SK-N-SH (cell line): ENCODE results near the gene ZBTB6. TPM values are rescaled to one million over a fixed set of nuclear protein-coding genes. Genes with fewer than 3 reads are reported as not detected.

Experiments used
- CTCF ChIA-PET: fragments of 300-600, 350-600 bp; formaldehyde crosslinking; extraction: SDS; loops from one replicate; lab custom pipeline; 2021; lab: Yijun Ruan, JAX
- POLR2A ChIA-PET: fragments of 350-600 bp; sonication (Branson Sonifier 250); formaldehyde crosslinking; extraction: SDS; loops from one replicate; lab custom pipeline; 2020; ENCODE audit warnings: antibody characterized with exemption, inconsistent platforms; lab: Yijun Ruan, JAX
- DNase-seq: peaks from one replicate; pipeline ENCODE4 v3.0.0; 2012
- H2AFZ ChIP-seq: fragments of 200-600 bp; sonication (generic); 2 replicates; pipeline ENCODE4 v1.8.1; 2016; ENCODE audit warnings: antibody characterized with exemption, mild to moderate bottlenecking, low read depth
- H3F3A ChIP-seq: fragments of 200-600 bp; sonication (generic); replicated peaks from 2 replicates; pipeline ENCODE3; 2016; ENCODE audit warnings: antibody characterized with exemption, mild to moderate bottlenecking; ENCODE audit not compliant: insufficient read depth
- H3K27ac ChIP-seq, 2 experiments: fragments of 200-500 bp in 1 of 2; fragments of 200-600 bp in 1 of 2; sonication (Bioruptor generic) in 1 of 2; sonication (generic), shearing (Covaris generic) in 1 of 2; 2 replicates each; pipeline versions ENCODE4 v1.5.1 to v1.6.1; 2014 to 2016; ENCODE audit warnings: low read depth in 2 of 2, inconsistent platforms in 1 of 2, low read length in 1 of 2, mild to moderate bottlenecking in 1 of 2, mixed read lengths in 1 of 2
- H3K27me3 ChIP-seq: fragments of 200-600 bp; sonication (generic), shearing (Covaris generic); 2 replicates; pipeline ENCODE4 v1.6.1; 2016; ENCODE audit warnings: mixed run types; ENCODE audit not compliant: insufficient read depth
- H3K36me3 ChIP-seq, 2 experiments: fragments of 200-500 bp in 1 of 2; fragments of 200-600 bp in 1 of 2; sonication (Bioruptor generic) in 1 of 2; sonication (generic) in 1 of 2; replicated peaks in 1 of 2; 2 replicates each; pipeline versions ENCODE3 to v1.5.1; 2014 to 2016; ENCODE audit warnings: low read length in 1 of 2, mild to moderate bottlenecking in 1 of 2; ENCODE audit not compliant: insufficient read depth in 2 of 2, control insufficient read depth in 1 of 2
- H3K4me1 ChIP-seq, 2 experiments: fragments of 200-500 bp in 1 of 2; fragments of 200-600 bp in 1 of 2; sonication (Bioruptor generic) in 1 of 2; sonication (generic), shearing (Covaris generic) in 1 of 2; 2 replicates each; pipeline versions ENCODE4 v1.5.1 to v1.6.1; 2014 to 2016; ENCODE audit warnings: low read depth in 1 of 2, low read length in 1 of 2, mixed run types in 1 of 2; ENCODE audit not compliant: insufficient read depth in 2 of 2, control insufficient read depth in 1 of 2
- H3K4me2 ChIP-seq: fragments of 200-600 bp; sonication (generic), shearing (Covaris generic); 2 replicates; pipeline ENCODE4 v1.6.1; 2017; ENCODE audit warnings: mixed run types
- H3K4me3 ChIP-seq, 2 experiments: fragments of 200-500 bp in 1 of 2; fragments of 200-600 bp in 1 of 2; sonication (Bioruptor generic) in 1 of 2; sonication (generic), shearing (Covaris generic) in 1 of 2; 2 replicates each; pipeline versions ENCODE4 v1.5.1 to v1.8.1; 2014 to 2016; ENCODE audit warnings: low read depth in 2 of 2, inconsistent platforms in 1 of 2, low read length in 1 of 2, mild to moderate bottlenecking in 1 of 2, mixed read lengths in 1 of 2, moderate library complexity in 1 of 2
- H3K79me2 ChIP-seq: fragments of 200-600 bp; sonication (generic); 2 replicates; pipeline ENCODE4 v1.8.1; 2017; ENCODE audit warnings: mild to moderate bottlenecking; ENCODE audit not compliant: insufficient read depth
- H3K9ac ChIP-seq: fragments of 200-600 bp; sonication (generic); 2 replicates; pipeline ENCODE4 v1.6.1; 2017; ENCODE audit warnings: mixed run types
- H3K9me2 ChIP-seq: fragments of 200-600 bp; sonication (generic); 2 replicates; pipeline ENCODE4 v1.6.1; 2017; ENCODE audit warnings: mixed run types
- H3K9me3 ChIP-seq: fragments of 200-600 bp; sonication (generic); 2 replicates; pipeline ENCODE4 v1.6.1; 2017; ENCODE audit warnings: mixed run types, mild to moderate bottlenecking, moderate library complexity
- H4K20me1 ChIP-seq: fragments of 200-600 bp; sonication (generic); 2 replicates; pipeline ENCODE4 v1.6.1; 2017; ENCODE audit warnings: mild to moderate bottlenecking, mixed run types; ENCODE audit not compliant: insufficient read depth
- CHD2 ChIP-seq: fragments of 150-350 bp; IDR thresholded peaks from 2 replicates; pipeline ENCODE4 v1.6.1; 2018; ENCODE audit warnings: low read length; ENCODE audit not compliant: partially characterized antibody
- ELF1 ChIP-seq: IDR thresholded peaks from 2 replicates; pipeline ENCODE4 v1.4.0; 2012
- FOXJ3 ChIP-seq: sonication (generic); formaldehyde crosslinking; IDR thresholded peaks from 2 replicates; pipeline ENCODE4 v1.5.1; 2020; ENCODE audit warnings: mild to moderate bottlenecking, missing genetic modification reagents
- GABPA ChIP-seq: IDR thresholded peaks from 2 replicates; pipeline ENCODE4 v1.4.0; 2012; ENCODE audit warnings: low read depth, mild to moderate bottlenecking
- GATA2 ChIP-seq: sonication (generic); formaldehyde crosslinking; IDR thresholded peaks from 2 replicates; pipeline ENCODE4 v1.5.0; 2020; ENCODE audit warnings: mild to moderate bottlenecking, missing genetic modification reagents
- JUND ChIP-seq: IDR thresholded peaks from 2 replicates; pipeline ENCODE4 v1.4.0; 2012
- NRF1 ChIP-seq: IDR thresholded peaks from 2 replicates; pipeline ENCODE4 v1.6.1; 2012; ENCODE audit warnings: low read depth, mild to moderate bottlenecking, low read length
- PBX3 ChIP-seq: IDR thresholded peaks from 2 replicates; pipeline ENCODE4; 2012
- RAD21 ChIP-seq: IDR thresholded peaks from 2 replicates; pipeline ENCODE4 v1.6.1; 2012; ENCODE audit warnings: mild to moderate bottlenecking, low read length
- REST ChIP-seq: IDR thresholded peaks from 2 replicates; pipeline ENCODE4 v1.6.1; 2012; ENCODE audit warnings: mild to moderate bottlenecking, low read depth, low read length, moderate library complexity
- SIN3A ChIP-seq: IDR thresholded peaks from 2 replicates; pipeline ENCODE4 v1.6.1; 2012; ENCODE audit warnings: low read depth, mild to moderate bottlenecking, low read length, moderate library complexity, borderline replicate concordance
- TAF1 ChIP-seq: IDR thresholded peaks from 2 replicates; pipeline ENCODE4 v1.6.1; 2012; ENCODE audit warnings: low read depth, mild to moderate bottlenecking, low read length, moderate library complexity, borderline replicate concordance
- TCF12 ChIP-seq: IDR thresholded peaks from 2 replicates; pipeline ENCODE4 v1.4.0; 2012
- USF2 ChIP-seq: fragments of 150-350 bp; IDR thresholded peaks from 2 replicates; pipeline ENCODE4 v1.6.1; 2017; ENCODE audit warnings: antibody characterized with exemption, low read length, low read depth, borderline replicate concordance
- YY1 ChIP-seq: IDR thresholded peaks from 2 replicates; pipeline ENCODE4 v1.4.0; 2012; ENCODE audit warnings: low read depth, mild to moderate bottlenecking
- WGBS: methylation state at CpG from one replicate; pipeline ENCODE4 v1.1.6; 2017; ENCODE audit warnings: low lambda C conversion rate; 5-methylcytosine and 5-hydroxymethylcytosine counted together
- polyA plus RNA-seq, 3 experiments: library from polyadenylated mRNA; depleted of rRNA; stranded (reverse); fragments of >200 nt; gene quantifications; 2 replicates each; pipeline ENCODE4 v1.2.3, GENCODE V29; 2012
- TF ChIP-seq, protein P1 (sequence below): IDR thresholded peaks from 2 replicates; pipeline ENCODE4 v1.4.0; 2012; ENCODE audit warnings: low read depth, borderline replicate concordance

Gene ZBTB6
- polyA plus RNA-seq, 1 of the 3 experiments (the other 2 are of a cell fraction) = 2.2 TPM

DNA sequence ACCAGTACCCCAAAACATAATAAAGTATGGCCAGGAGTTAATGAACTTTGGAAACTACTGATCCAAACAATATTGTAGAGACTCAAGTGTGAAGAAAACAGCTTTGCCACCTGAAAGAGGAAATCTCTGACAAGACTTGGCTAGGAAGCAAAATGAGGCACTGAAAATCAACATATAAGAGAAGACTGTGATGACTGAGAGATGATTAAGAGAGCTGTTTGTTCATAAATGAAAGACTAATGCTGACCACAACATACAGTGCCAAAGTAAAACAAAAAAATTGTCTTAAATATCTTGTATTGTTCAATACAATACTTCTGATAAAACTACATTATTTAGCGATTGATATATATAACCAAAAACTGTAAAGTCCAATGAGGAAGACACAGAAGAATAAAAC lies 15.2 kb downstream of the ZBTB6 start (continued):
- TF ChIP-seq SIN3A (no peak), ELF1 (no peak), GATA2 (CRISPR knock-in tag) (no peak), REST (no peak), TCF12 (no peak), USF2 (no peak)
- TF ChIP-seq, protein P1, sequence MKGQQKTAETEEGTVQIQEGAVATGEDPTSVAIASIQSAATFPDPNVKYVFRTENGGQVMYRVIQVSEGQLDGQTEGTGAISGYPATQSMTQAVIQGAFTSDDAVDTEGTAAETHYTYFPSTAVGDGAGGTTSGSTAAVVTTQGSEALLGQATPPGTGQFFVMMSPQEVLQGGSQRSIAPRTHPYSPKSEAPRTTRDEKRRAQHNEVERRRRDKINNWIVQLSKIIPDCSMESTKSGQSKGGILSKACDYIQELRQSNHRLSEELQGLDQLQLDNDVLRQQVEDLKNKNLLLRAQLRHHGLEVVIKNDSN = no peak
- TF ChIP-seq, all 33 proteins: peak for 0

GRCh38 chr9:122888480-122888879 lies 24.6 kb downstream of the ZBTB6 start:
- Histone ChIP-seq H3K4me1 (no peaks in the 10 kb centered on the region), H4K20me1 (no peaks in the 10 kb centered on the region; the same call in 1 of the 2 replicates), H3K9me3 (no peaks in the 10 kb centered on the region), H3K36me3 (peaks cover 51 to 79% of the 10 kb centered on the region in 2 experiments), H2AFZ (no peak overlapping the region), H3K27me3 (no peaks in the 10 kb centered on the region), H3K4me3 (no peak overlapping the region), H3K4me2 (no peak overlapping the region), H3K9me2 (no peaks in the 10 kb centered on the region), H3K9ac (no peak overlapping the region), H3F3A (no peaks in the 10 kb centered on the region), H3K27ac (no peak overlapping the region), H3K79me2 (peaks cover 35% of the 10 kb centered on the region)
- WGBS = 63% methylated on average over 3 of the region's 3 CpGs
- DNase-seq = no peak
- ChIA-PET CTCF (interaction anchor here (1.0 to 1.9 kb wide), 2 partner anchors 15 to 102 kb away, joined by 3 to 4 read pairs; no protein-coding TSS in a partner anchor), POLR2A (no interaction called here)
- TF ChIP-seq YY1 = no peak
- no peak for TF ChIP-seq ELF1
- no peak for TF ChIP-seq USF2
- no peak for TF ChIP-seq NRF1
- TF ChIP-seq TAF1 = no peak
- TF ChIP-seq RAD21 = no peak
- no peak for TF ChIP-seq REST
- no peak for TF ChIP-seq GATA2 (CRISPR knock-in tag)
- no peak for TF ChIP-seq TCF12
- TF ChIP-seq GABPA = no peak
- TF ChIP-seq FOXJ3 (CRISPR knock-in tag) = no peak
- TF ChIP-seq CHD2 = no peak
- no peak for TF ChIP-seq PBX3
- no peak for TF ChIP-seq JUND
